Thyroid gland (tissue), 4 donors: ENCODE measurements around the gene SHISA4.

Experiments used
- CTCF ChIP-seq, 6 experiments: fragments of 200-600 bp in 3 of 6; fragments of 450-650 bp in 3 of 6; sonication (generic) in 3 of 6; IDR thresholded peaks; one replicate each; pipeline ENCODE4 v1.5.1; 2016 to 2019; ENCODE audit warnings: antibody characterized with exemption in 6 of 6, mild to moderate bottlenecking in 2 of 6, inconsistent platforms in 1 of 6, moderate library complexity in 1 of 6
- POLR2A ChIP-seq, 2 donors: fragments of 450-650 bp; IDR thresholded peaks; one replicate each; pipeline ENCODE4 v1.6.1; 2017; ENCODE audit warnings: antibody characterized with exemption in 2 of 2, mild to moderate bottlenecking in 2 of 2, moderate library complexity in 1 of 2

GRCh38 chr1:201916649-201917249 lies 28.1 kb downstream of the SHISA4 start:
- TF ChIP-seq CTCF (IDR thresholded peaks at IDR 0.05): no peak
- TF ChIP-seq POLR2A (IDR thresholded peaks at IDR 0.05): no peak
